Upper lobe of left lung (tissue), 4 donors: ENCODE measurements around the gene PTGES3L.

Experiments
- CTCF ChIP-seq, 6 experiments: fragments of 450-650 bp in 4 of 6; fragments of 200-600 bp in 2 of 6; sonication (generic) in 2 of 6; IDR thresholded peaks; one replicate each; pipeline ENCODE4 v1.5.1; 2016 to 2019; ENCODE audit warnings: antibody characterized with exemption in 6 of 6
- POLR2A ChIP-seq, 4 donors: fragments of 450-650 bp; IDR thresholded peaks; one replicate each; pipeline ENCODE4 v1.5.1; 2016 to 2017; ENCODE audit warnings: antibody characterized with exemption in 4 of 4, mild to moderate bottlenecking in 2 of 4

DNA sequence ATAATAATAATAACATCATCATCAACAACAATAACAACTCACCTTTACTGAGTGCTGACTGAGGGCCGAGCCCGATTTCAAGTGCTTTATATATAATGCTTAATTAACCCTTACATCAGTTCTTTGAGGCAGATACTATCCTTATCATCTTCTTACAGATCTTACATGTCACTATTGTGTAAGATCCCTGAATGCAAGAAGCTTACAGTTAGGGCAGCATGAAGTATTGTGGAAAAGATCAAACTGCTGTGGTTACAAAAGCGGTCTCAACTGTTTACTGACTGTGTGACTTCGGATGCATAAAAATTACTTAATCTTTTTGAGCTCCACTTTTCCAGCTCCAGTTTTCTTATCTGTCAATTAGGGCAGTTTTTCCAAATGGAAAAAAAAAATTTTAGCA, 39.1 kb upstream of the PTGES3L start:
- TF ChIP-seq CTCF (IDR thresholded peaks at IDR 0.05) (no peak), POLR2A (IDR thresholded peaks at IDR 0.05) (no peak)
